Astrocyte of the cerebellum (primary cell): ENCODE data around the gene JAGN1.
"Not testable (repeated sequence)": the region's sequence is repeated elsewhere in the genome, so short reads cannot be mapped to it uniquely, and the experiment has no call there.

Source experiments
- DNase-seq: peaks from one replicate; pipeline ENCODE4 v3.0.0-alpha.2; 2011; ENCODE audit warnings: low read depth
- H3K4me3 ChIP-seq: 2 replicates; pipeline ENCODE4 v1.5.1; 2011; ENCODE audit warnings: mild to moderate bottlenecking, low read depth, low read length, moderate library complexity
- CTCF ChIP-seq: IDR thresholded peaks from 2 replicates; pipeline ENCODE4 v1.5.1; 2012; ENCODE audit warnings: low read length, low read depth, moderate library complexity, mild to moderate bottlenecking; ENCODE audit errors: missing control alignments
- in situ Hi-C: cut with HindIII; loops from 2 replicates; pipeline ENCODE4 v1.10.0; 2017; ENCODE audit warnings: low sequenced_read_pairs

The JAGN1 gene

GRCh38 chr3:9848860-9849259 is 41.5 kb upstream of the JAGN1 start:
- DNase-seq, H3K4me3 ChIP-seq, in situ Hi-C loops: not testable (repeated sequence)
- TF ChIP-seq CTCF = peak; percentile 51

GRCh38 chr3:9851383-9851782 is 39.0 kb upstream of the JAGN1 start:
- in situ Hi-C loops, H3K4me3 ChIP-seq, DNase-seq: not testable (repeated sequence)

- DNase-seq, in situ Hi-C loops, H3K4me3 ChIP-seq: not testable (repeated sequence)
These were observed 38.5 kb upstream of the JAGN1 start for GRCh38 chr3:9851926-9852325.

- no peak overlapping the region for H3K4me3 ChIP-seq
- TF ChIP-seq CTCF = no peak
- in situ Hi-C loops = no loop called here
- no peak for DNase-seq
These were observed 37.9 kb upstream of the JAGN1 start for GRCh38 chr3:9852528-9852927.

DNA sequence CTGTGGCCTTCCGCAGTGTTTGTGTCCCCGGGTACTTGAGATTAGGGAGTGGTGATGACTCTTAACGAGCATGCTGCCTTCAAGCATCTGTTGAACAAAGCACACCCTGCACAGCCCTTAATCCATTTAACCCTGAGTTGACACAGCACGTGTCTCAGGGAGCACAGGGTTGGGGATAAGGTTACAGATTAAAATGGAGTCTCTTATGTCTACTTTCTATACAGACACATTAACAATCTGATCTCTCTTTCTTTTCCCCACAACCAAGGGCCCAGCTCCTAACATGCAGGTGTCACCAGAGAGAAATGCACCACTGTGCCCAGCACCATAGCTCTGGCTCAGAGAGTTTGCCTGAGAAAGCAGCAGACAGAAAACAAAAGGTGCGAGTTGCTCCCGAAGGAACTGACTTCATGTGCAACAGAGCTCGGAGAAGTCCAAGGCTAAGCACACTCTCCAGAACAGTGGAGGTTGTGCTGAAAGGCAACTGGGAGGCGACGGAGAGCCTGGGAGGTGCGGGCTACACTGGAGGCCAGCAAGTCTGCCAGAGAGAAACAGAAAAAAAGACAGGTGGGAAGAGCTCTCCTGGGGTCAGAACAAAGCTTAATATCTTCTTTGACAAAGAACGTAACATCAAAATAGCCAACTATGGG is 36.0 kb upstream of the JAGN1 start:
- H3K4me3 ChIP-seq, in situ Hi-C loops, DNase-seq: not testable (repeated sequence)

DNA sequence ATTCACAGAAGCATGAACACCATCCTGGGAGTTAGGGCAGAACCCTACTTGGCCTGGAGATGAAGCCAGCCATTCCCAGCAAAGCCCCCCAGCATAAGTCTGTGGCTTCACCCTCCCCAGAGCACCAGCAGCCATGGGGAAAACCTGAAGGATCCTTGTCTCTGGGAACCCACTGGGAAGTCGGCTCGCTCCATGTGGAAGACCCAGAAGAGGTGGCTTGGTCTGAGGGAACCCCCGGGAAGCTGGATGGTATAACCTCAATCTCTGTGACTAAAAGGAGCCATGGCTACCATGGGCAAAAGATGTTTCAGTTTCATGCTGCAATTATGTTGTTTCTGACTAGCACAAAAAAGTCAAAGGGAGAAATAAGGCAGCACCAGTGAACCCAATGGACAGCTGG is 34.8 kb upstream of the JAGN1 start:
- TF ChIP-seq CTCF = no peak
- in situ Hi-C loops = no loop called here
- no peak for DNase-seq
- H3K4me3 ChIP-seq = no peak overlapping the region

GRCh38 chr3:9859530-9860025 is 30.8 kb upstream of the JAGN1 start:
- DNase-seq = no peak
- in situ Hi-C loops = no loop called here
- no peak overlapping the region for H3K4me3 ChIP-seq
- no peak for TF ChIP-seq CTCF

- no peak for TF ChIP-seq CTCF
- DNase-seq = no peak
- in situ Hi-C loops = no loop called here
- H3K4me3 ChIP-seq = no peak overlapping the region
These were observed 29.2 kb upstream of the JAGN1 start for GRCh38 chr3:9861201-9861600.
